CD4-positive, alpha-beta T cell (primary cell): ENCODE results near the gene KIF26A. TPM values are rescaled to one million over a fixed set of nuclear protein-coding genes. Genes with fewer than 3 reads are reported as not detected.

Experiments used
- ATAC-seq: fragments of 200-7000 bp; cut with Tn5 transposase; one replicate; pipeline ENCODE4 v1.10.0; 2022; ENCODE audit warnings: mild to moderate bottlenecking; ENCODE audit not compliant: poor library complexity
- CTCF ChIA-PET: fragments of 350-600 bp; sonication (Branson Sonifier 250); formaldehyde crosslinking; loops from one replicate; lab custom pipeline; 2021; ENCODE audit warnings: antibody characterized with exemption, inconsistent platforms; lab: Charles Lee
- POLR2A ChIA-PET: fragments of 350-600 bp; sonication (Branson Sonifier 250); formaldehyde crosslinking; loops from one replicate; lab custom pipeline; 2021; ENCODE audit warnings: antibody characterized with exemption, inconsistent platforms; lab: Charles Lee
- DNase-seq, 14 experiments: peaks; one replicate each; pipeline ENCODE4 v3.0.0-alpha.2; 2013 to 2020; ENCODE audit warnings: mixed read lengths in 2 of 14
- H3K27ac ChIP-seq, 2 donors: one replicate each; pipeline versions ENCODE4 v1.5.1 to v1.7.0; 2013; ENCODE audit warnings: low read length in 2 of 2, low read depth in 1 of 2, mild to moderate bottlenecking in 1 of 2
- H3K27me3 ChIP-seq, 2 experiments: 1 replicate in 1 of 2; 2 replicates in 1 of 2; pipeline versions ENCODE4 v1.6.1 to v1.7.0; 2013; ENCODE audit warnings: low read length in 2 of 2, control low read depth in 1 of 2, mild to moderate bottlenecking in 1 of 2, moderate library complexity in 1 of 2; ENCODE audit not compliant: insufficient read depth in 2 of 2, control insufficient read depth in 1 of 2
- H3K36me3 ChIP-seq: one replicate; pipeline ENCODE4 v1.6.1; 2013; ENCODE audit warnings: low read length, control low read depth; ENCODE audit not compliant: insufficient read depth
- H3K4me1 ChIP-seq: one replicate; pipeline ENCODE4 v1.6.1; 2013; ENCODE audit warnings: low read length, control low read depth; ENCODE audit not compliant: insufficient read depth
- H3K4me3 ChIP-seq: one replicate; pipeline ENCODE4 v1.5.1; 2013; ENCODE audit warnings: mild to moderate bottlenecking, low read length, moderate library complexity
- H3K9me3 ChIP-seq, 2 experiments: 1 replicate in 1 of 2; 2 replicates in 1 of 2; pipeline versions ENCODE4 v1.6.1 to v1.7.0; 2013; ENCODE audit warnings: low read length in 2 of 2, mild to moderate bottlenecking in 2 of 2, control low read depth in 1 of 2, moderate library complexity in 1 of 2; ENCODE audit not compliant: control insufficient read depth in 1 of 2, insufficient read depth in 1 of 2
- H3K27ac Mint-ChIP-seq: one replicate; pipeline ENCODE4 v1.8.0; 2020; ENCODE audit warnings: mixed read lengths
- H3K27me3 Mint-ChIP-seq: one replicate; pipeline ENCODE4 v1.8.0; 2021; ENCODE audit warnings: mixed read lengths
- H3K36me3 Mint-ChIP-seq: one replicate; pipeline ENCODE4 v1.8.0; 2021; ENCODE audit warnings: low read depth, mixed read lengths
- H3K4me1 Mint-ChIP-seq: one replicate; pipeline ENCODE4 v1.8.0; 2021; ENCODE audit warnings: low read depth, mixed read lengths
- H3K4me3 Mint-ChIP-seq: one replicate; pipeline ENCODE4 v1.8.0; 2020; ENCODE audit warnings: mild to moderate bottlenecking, mixed read lengths
- H3K9me3 Mint-ChIP-seq: one replicate; pipeline ENCODE4 v1.8.0; 2020; ENCODE audit warnings: mixed read lengths
- CTCF ChIP-seq: fragments of 200-600 bp; IDR thresholded peaks from one replicate; pipeline ENCODE4 v1.8.0; 2022; ENCODE audit warnings: antibody characterized with exemption, mild to moderate bottlenecking
- intact Hi-C, 2 experiments: fragments of 100-400 bp; cut with DNase I in 1 of 2; cut with micrococcal nuclease in 1 of 2; formaldehyde crosslinking; loops; one replicate each; pipeline versions ENCODE4 v1.15.1 to v1.9.0; 2023 to 2025; cut with DNase I, micrococcal nuclease
- total RNA-seq, 174 experiments: library from RNA in 2 of 174; stranded (reverse) in 2 of 174; gene quantifications; one replicate each; pipeline ENCODE4 v1.2.3 and lab custom pipeline; 2021 to 2026

The KIF26A gene
- total RNA-seq, 2 experiments from 2014 or later = 0.25 to 0.31 TPM

DNA sequence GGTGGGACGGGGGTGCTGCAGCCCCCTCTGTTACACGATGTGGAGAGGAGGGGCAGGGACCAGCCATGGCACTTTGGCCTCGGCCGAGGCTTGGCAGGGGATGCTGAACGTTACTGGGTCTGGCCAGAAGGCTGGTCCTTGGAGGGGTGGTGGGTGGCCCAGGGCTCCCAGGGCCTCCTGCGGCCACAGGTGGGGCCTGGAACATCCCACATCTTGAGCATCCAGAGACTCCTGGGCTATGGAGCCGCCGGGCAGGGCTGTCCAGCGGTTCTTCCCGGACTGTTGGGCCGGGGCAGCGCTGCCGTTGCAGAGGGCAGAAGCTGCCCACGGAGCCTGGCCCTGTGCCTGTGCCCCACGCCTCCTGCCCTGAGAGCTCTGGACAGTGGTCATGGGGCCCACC is 15.9 kb downstream of the KIF26A start:
- H3K9me3 ChIP-seq = no peaks in the 10 kb centered on the region
- no peaks in the 10 kb centered on the region for H3K36me3 Mint-ChIP-seq
- POLR2A ChIA-PET = no interaction called here

GRCh38 chr14:104155513-104155912 is 17.1 kb downstream of the KIF26A start:
- intact Hi-C loops = no loop called here
- Histone ChIP-seq H3K27ac (no peak overlapping the region), H3K27me3 (no peaks in the 10 kb centered on the region), H3K4me1 (peaks cover 8% of the 10 kb centered on the region), H3K36me3 (no peaks in the 10 kb centered on the region), H3K9me3 (no peaks in the 10 kb centered on the region), H3K4me3 (no peak overlapping the region)
- ATAC-seq (no peak), DNase-seq (no peak)
- Mint-ChIP-seq H3K36me3 (no peaks in the 10 kb centered on the region), H3K27me3 (no peaks in the 10 kb centered on the region), H3K4me1 (no peaks in the 10 kb centered on the region), H3K4me3 (no peak overlapping the region), H3K9me3 (no peaks in the 10 kb centered on the region), H3K27ac (no peak overlapping the region)
- ChIA-PET POLR2A (no interaction called here), CTCF (no interaction called here)
- TF ChIP-seq CTCF = no peak

More for the DNA sequence above, 15.9 kb downstream of the KIF26A start:
- Mint-ChIP-seq H3K27me3 (no peaks in the 10 kb centered on the region), H3K4me1 (no peaks in the 10 kb centered on the region), H3K27ac (no peak overlapping the region), H3K4me3 (no peak overlapping the region), H3K9me3 (no peaks in the 10 kb centered on the region)
- CTCF ChIA-PET = no interaction called here
- DNase-seq = no peak
- Histone ChIP-seq H3K27me3 (peaks cover 0 to 4% of the 10 kb centered on the region in 2 experiments), H3K36me3 (no peaks in the 10 kb centered on the region), H3K27ac (no peak overlapping the region), H3K4me3 (no peak overlapping the region), H3K4me1 (peaks cover 12% of the 10 kb centered on the region)
- no peak for ATAC-seq
- no peak for TF ChIP-seq CTCF
- intact Hi-C loops = no loop called here

DNA sequence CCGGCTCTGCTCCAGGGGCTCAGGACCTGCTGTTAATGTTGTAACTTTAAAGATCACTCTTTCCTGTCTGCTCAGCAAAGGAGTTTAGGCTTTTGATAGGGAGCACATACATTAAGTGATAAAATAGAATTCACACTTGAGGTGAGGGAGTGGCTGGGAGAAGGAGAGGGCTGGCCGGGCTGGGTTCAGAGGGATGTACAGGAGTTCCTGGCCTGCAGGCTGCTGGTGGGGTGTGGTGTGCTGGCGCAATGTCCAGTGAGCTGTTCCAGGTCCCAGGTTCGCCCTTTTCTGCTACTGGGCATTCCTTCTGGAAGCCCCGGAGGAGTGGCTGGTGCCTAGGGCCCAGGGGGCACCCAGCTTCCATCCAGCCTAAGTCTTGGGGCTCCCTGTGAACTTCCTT is 17.8 kb downstream of the KIF26A start:
- no peaks in the 10 kb centered on the region for H3K36me3 ChIP-seq
- Mint-ChIP-seq H3K4me1 (no peaks in the 10 kb centered on the region), H3K27ac (no peak overlapping the region), H3K4me3 (no peak overlapping the region), H3K36me3 (no peaks in the 10 kb centered on the region), H3K9me3 (no peaks in the 10 kb centered on the region), H3K27me3 (no peaks in the 10 kb centered on the region)
- no peak overlapping the region for H3K27ac ChIP-seq
- H3K4me3 ChIP-seq = no peak overlapping the region
- TF ChIP-seq CTCF = no peak
- intact Hi-C loops = no loop called here
- H3K27me3 ChIP-seq = no peaks in the 10 kb centered on the region
- DNase-seq = no peak
- POLR2A ChIA-PET = no interaction called here
- H3K4me1 ChIP-seq = peaks cover 8% of the 10 kb centered on the region
- no peak for ATAC-seq
- H3K9me3 ChIP-seq = no peaks in the 10 kb centered on the region
- CTCF ChIA-PET = no interaction called here
